Body of pancreas (tissue), 4 donors: ENCODE measurements around the gene CTF1. TPM values are rescaled to one million over a fixed set of nuclear protein-coding genes. Genes with fewer than 3 reads are reported as not detected.
A peak's percentile ranks its signal among the peaks of the same experiment; 100 is the strongest.

Experiments
- ATAC-seq: fragments of 150-250 bp; one replicate; pipeline ENCODE4 v1.9.1; 2016
- DNase-seq, 4 donors: peaks; one replicate each; pipeline ENCODE4 v3.0.0-alpha.2; 2019
- H3K27ac ChIP-seq, 4 donors: fragments of 200-600 bp; sonication (generic); 1 replicate in 3 of 4; 2 replicates in 1 of 4; pipeline versions ENCODE4 v1.5.1 to v1.6.1; 2016 to 2019; ENCODE audit warnings: mild to moderate bottlenecking in 1 of 4, mixed read lengths in 1 of 4, moderate library complexity in 1 of 4
- H3K27me3 ChIP-seq, 2 donors: fragments of 200-600 bp; sonication (generic); one replicate each; pipeline ENCODE4 v1.6.0; 2016; ENCODE audit warnings: mild to moderate bottlenecking in 1 of 2
- H3K36me3 ChIP-seq, 2 donors: fragments of 200-600 bp; sonication (generic); replicated peaks in 1 of 2; 2 replicates each; pipeline ENCODE4 v1.5.1; 2016; ENCODE audit warnings: low read depth in 2 of 2; ENCODE audit not compliant: insufficient read depth in 1 of 2
- H3K4me1 ChIP-seq: fragments of 200-600 bp; sonication (generic); one replicate; pipeline ENCODE4 v1.6.0; 2016
- H3K4me3 ChIP-seq, 2 donors: fragments of 200-600 bp; sonication (generic); 1 replicate in 1 of 2; 2 replicates in 1 of 2; pipeline ENCODE4 v1.5.1; 2016 to 2019
- H3K9me3 ChIP-seq, 3 donors: fragments of 200-600 bp; sonication (generic); 1 replicate in 2 of 3; 2 replicates in 1 of 3; pipeline ENCODE4 v1.5.1; 2016
- POLR2A ChIP-seq, 3 donors: fragments of 450-650 bp; IDR thresholded peaks; one replicate each; pipeline ENCODE4 v1.6.1; 2016; ENCODE audit warnings: antibody characterized with exemption in 3 of 3, mild to moderate bottlenecking in 2 of 3
- WGBS, 2 donors: methylation state at CpG; one replicate each; pipeline ENCODE4 v1.1.5; 2017; 5-methylcytosine and 5-hydroxymethylcytosine counted together
- intact Hi-C: fragments of 100-400 bp; cut with DNase I; formaldehyde crosslinking; loops from one replicate; pipeline ENCODE4 v1.15.1; 2023
- total RNA-seq, 2 donors: library from RNA; depleted of rRNA; stranded (reverse); fragments of >200 nt; gene quantifications; one replicate each; pipeline ENCODE4 v1.1.0, GENCODE V29; 2016
- TF ChIP-seq, protein P1 (sequence below), 7 experiments: fragments of 450-650 bp in 4 of 7; fragments of 200-600 bp in 3 of 7; sonication (generic) in 3 of 7; IDR thresholded peaks; one replicate each; pipeline ENCODE4 v1.5.1; 2016 to 2019; ENCODE audit warnings: antibody characterized with exemption in 7 of 7

CTF1 gene
- total RNA-seq, 2 donors from 2014 or later = 1.0 to 2.0 TPM

DNA sequence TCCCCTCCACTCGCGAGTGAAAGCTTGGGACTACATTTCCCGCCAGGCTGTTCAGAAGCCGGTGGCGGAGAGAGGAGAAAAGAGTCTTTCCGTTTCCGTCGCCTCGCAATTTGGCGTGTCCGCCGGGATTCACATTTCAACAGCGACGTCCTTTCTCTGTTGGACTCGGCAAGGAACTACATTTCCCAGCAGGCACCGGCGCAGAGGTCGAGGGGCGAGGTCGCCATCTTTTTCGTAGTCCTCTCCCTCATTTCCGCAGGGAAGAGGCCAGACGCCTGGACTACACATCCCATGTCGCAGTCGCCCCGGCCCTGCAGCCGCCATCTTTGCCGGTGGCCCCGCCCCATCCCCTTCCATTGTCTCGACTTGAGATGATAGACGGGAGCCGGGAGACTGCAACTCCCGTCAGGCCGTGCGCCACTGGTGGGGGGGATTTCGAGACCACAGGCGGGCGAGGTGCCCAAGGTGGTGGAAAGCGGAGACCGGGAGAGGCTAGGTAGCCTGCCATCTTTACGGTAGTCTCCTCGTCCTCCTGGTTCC, 26.1 kb downstream of the CTF1 start:
- WGBS, 2 donors = 0% methylated on average over 36 to 42 of the region's 42 CpGs
- Histone ChIP-seq H3K9me3 (no peaks in the 10 kb centered on the region), H3K4me3 (peak overlapping the region; percentile 25 to 35), H3K36me3 (no peaks in the 10 kb centered on the region), H3K27me3 (no peaks in the 10 kb centered on the region), H3K4me1 (peaks cover 20% of the 10 kb centered on the region), H3K27ac (peak overlapping the region; percentile 77 to 96 (median 92))
- intact Hi-C loops = no loop called here
- TF ChIP-seq, protein P1, sequence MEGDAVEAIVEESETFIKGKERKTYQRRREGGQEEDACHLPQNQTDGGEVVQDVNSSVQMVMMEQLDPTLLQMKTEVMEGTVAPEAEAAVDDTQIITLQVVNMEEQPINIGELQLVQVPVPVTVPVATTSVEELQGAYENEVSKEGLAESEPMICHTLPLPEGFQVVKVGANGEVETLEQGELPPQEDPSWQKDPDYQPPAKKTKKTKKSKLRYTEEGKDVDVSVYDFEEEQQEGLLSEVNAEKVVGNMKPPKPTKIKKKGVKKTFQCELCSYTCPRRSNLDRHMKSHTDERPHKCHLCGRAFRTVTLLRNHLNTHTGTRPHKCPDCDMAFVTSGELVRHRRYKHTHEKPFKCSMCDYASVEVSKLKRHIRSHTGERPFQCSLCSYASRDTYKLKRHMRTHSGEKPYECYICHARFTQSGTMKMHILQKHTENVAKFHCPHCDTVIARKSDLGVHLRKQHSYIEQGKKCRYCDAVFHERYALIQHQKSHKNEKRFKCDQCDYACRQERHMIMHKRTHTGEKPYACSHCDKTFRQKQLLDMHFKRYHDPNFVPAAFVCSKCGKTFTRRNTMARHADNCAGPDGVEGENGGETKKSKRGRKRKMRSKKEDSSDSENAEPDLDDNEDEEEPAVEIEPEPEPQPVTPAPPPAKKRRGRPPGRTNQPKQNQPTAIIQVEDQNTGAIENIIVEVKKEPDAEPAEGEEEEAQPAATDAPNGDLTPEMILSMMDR (IDR thresholded peaks at IDR 0.05) = no peak
- no peak for TF ChIP-seq POLR2A (IDR thresholded peaks at IDR 0.05)
- ATAC-seq (peak; percentile 77), DNase-seq (peak; percentile 99 to 100 (median 100))

DNA sequence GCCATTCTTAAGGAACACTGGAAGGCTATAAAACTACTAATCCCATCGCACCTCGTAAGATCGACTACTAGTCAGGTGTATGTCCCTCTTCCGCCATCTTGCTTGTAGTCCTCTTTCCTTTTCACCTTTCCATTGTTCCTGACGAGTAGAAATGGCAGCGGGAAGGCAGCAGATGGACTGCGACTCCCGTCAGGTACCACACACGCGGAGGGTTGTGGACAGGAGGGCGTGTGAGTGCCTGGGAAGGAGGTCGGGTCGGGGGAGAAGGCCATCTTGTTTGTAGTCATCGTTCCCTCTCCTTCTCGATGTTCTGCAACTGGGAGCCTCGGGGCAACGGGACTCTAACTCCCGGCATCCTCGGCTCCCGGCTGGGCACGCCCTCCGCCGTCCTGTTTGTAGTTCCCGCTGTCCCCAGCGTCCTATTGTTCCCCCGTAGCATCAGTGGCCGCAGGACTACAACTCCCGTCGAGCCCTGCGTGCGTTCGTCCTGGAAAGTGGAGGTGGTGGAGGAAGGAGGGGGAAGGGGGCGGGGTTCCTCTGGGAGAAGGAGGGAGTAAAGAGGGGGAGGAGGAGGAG, 26.6 kb downstream of the CTF1 start:
- Histone ChIP-seq H3K4me3 (peak overlapping the region; percentile 66 to 96), H3K36me3 (no peaks in the 10 kb centered on the region), H3K9me3 (no peaks in the 10 kb centered on the region), H3K27me3 (no peaks in the 10 kb centered on the region), H3K27ac (peak overlapping the region; percentile 77 to 96 (median 92)), H3K4me1 (peaks cover 20% of the 10 kb centered on the region)
- ATAC-seq (peak; percentile 78), DNase-seq (peak; percentile 99)
- intact Hi-C loops = no loop called here
- TF ChIP-seq, protein P1 (IDR thresholded peaks at IDR 0.05) = peak in 1 of 7 experiments; percentile 5
- peak in 2 of 3 donors; percentile 56 to 60 for TF ChIP-seq POLR2A (IDR thresholded peaks at IDR 0.05)
- 0 to 1% methylated on average over 27 to 33 of the region's 33 CpGs for WGBS, 2 donors

DNA sequence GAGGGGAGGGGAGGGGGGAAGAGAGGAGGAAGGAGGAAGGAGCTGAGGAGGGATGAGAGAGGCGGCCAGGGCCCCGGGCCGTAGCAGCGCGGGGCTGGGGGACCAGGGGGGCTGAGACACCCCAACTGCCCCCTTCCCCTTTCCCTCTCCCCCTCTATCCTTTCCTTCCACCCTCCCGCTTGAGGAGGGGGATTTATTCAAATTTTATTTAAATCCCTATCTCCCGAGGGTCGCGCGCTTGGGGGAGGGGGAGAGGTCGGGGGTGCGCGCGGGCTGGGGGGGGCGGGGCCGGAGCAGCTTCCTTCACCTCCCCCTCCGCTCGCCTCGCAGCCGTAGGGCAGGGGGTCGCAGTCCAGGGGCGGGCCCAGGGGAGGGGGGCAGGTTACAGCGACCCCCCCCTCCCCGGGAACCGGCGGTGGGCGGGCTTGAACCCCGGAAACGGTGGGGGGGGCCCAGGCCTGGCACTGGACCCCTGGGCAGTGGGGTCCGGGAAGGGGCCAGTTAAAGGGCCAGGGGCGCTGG, 27.2 kb downstream of the CTF1 start, which contains the start of gene FBXL19:
FBXL19 (plus strand) TSS at position 19 of the 522 bp plus-strand sequence. CDS start 2,183 bp downstream, outside the sequence.
- H3K27ac ChIP-seq = peak within 1 kb of the TSS; percentile 77 to 96 (median 92)
- peak within 1 kb of the TSS; percentile 66 to 96 for H3K4me3 ChIP-seq
- no peak for ATAC-seq
- no peaks in the 10 kb centered on the region for H3K36me3 ChIP-seq
- no peaks in the 10 kb centered on the region for H3K27me3 ChIP-seq
- intact Hi-C loops = no loop called here
- H3K9me3 ChIP-seq = no peaks in the 10 kb centered on the region
- peak in 3 of 4 donors; percentile 16 to 54 (median 34) for DNase-seq
- TF ChIP-seq, protein P1 (IDR thresholded peaks at IDR 0.05) = no peak
- no peak for TF ChIP-seq POLR2A (IDR thresholded peaks at IDR 0.05)
- WGBS, 2 donors = 0 to 1% methylated on average over 7 to 26 of the region's 31 CpGs
- H3K4me1 ChIP-seq = peaks cover 20% of the 10 kb centered on the region

DNA sequence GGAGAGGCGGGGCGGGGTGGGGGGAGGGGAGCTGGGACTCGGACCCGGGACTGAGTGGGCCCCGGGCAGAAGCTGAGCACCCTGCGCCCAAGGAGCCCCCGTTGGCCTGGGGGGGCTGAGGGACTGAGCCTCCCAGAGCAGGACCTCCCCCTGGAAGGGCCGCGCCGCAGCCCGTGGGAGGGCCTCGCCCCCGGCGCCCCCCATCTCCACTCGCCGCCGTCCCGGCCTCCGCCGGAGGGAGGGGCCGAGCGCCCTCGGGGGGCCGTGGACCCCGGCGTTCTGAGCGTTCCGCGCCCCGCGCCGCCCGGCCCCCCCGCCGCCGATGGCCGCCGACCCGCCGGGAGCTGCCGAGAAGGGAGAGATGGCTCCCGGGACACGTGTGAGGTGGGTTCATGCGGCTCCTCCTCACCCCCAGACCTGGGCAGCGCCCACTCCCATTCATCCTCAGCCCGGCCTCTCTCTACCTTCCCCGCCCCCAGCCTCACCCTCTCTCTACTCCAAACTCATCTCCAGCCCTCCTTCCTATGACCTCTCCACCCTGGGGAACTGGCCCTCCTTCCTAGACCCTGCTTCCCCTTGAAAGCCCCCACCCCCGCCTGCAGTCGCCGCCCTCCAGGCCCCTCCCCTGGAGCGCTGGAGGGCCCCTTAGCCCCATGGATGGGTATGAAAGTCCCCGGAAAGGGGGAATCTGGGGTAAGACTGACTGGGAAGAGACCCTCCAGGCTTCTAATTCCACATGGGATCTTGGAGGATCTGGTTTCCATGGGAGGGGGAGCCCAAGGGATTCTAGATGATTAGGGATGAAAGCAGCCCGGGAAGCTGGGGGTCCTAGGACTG, 27.9 kb downstream of the CTF1 start:
- intact Hi-C loops = no loop called here
- no peak for ATAC-seq
- no peak for TF ChIP-seq POLR2A (IDR thresholded peaks at IDR 0.05)
- TF ChIP-seq, protein P1 (IDR thresholded peaks at IDR 0.05) = no peak
- no peaks in the 10 kb centered on the region for H3K36me3 ChIP-seq
- H3K4me1 ChIP-seq = peaks cover 20% of the 10 kb centered on the region
- H3K9me3 ChIP-seq = no peaks in the 10 kb centered on the region
- peak overlapping the region in 3 of 4 donors; percentile 77 to 96 (median 93) for H3K27ac ChIP-seq
- H3K4me3 ChIP-seq = peak overlapping the region; percentile 66 to 96
- 13 to 36% methylated on average over 11 to 13 of the region's 53 CpGs for WGBS, 2 donors
- no peaks in the 10 kb centered on the region for H3K27me3 ChIP-seq
- DNase-seq = peak in 2 of 4 donors; percentile 29 to 33
